CD4-positive, alpha-beta T cell (primary cell): ENCODE results near the gene COL4A6. TPM values are rescaled to one million over a fixed set of nuclear protein-coding genes. Genes with fewer than 3 reads are reported as not detected.

Experiments used
- ATAC-seq: fragments of 200-7000 bp; cut with Tn5 transposase; one replicate; pipeline ENCODE4 v1.10.0; 2022; ENCODE audit warnings: mild to moderate bottlenecking; ENCODE audit not compliant: poor library complexity
- CTCF ChIA-PET: fragments of 350-600 bp; sonication (Branson Sonifier 250); formaldehyde crosslinking; loops from one replicate; lab custom pipeline; 2021; ENCODE audit warnings: antibody characterized with exemption, inconsistent platforms; lab: Charles Lee
- POLR2A ChIA-PET: fragments of 350-600 bp; sonication (Branson Sonifier 250); formaldehyde crosslinking; loops from one replicate; lab custom pipeline; 2021; ENCODE audit warnings: antibody characterized with exemption, inconsistent platforms; lab: Charles Lee
- DNase-seq, 14 experiments: peaks; one replicate each; pipeline ENCODE4 v3.0.0-alpha.2; 2013 to 2020; ENCODE audit warnings: mixed read lengths in 2 of 14
- H3K27ac ChIP-seq, 2 donors: one replicate each; pipeline versions ENCODE4 v1.5.1 to v1.7.0; 2013; ENCODE audit warnings: low read length in 2 of 2, low read depth in 1 of 2, mild to moderate bottlenecking in 1 of 2
- H3K27me3 ChIP-seq, 2 experiments: 1 replicate in 1 of 2; 2 replicates in 1 of 2; pipeline versions ENCODE4 v1.6.1 to v1.7.0; 2013; ENCODE audit warnings: low read length in 2 of 2, control low read depth in 1 of 2, mild to moderate bottlenecking in 1 of 2, moderate library complexity in 1 of 2; ENCODE audit not compliant: insufficient read depth in 2 of 2, control insufficient read depth in 1 of 2
- H3K36me3 ChIP-seq: one replicate; pipeline ENCODE4 v1.6.1; 2013; ENCODE audit warnings: low read length, control low read depth; ENCODE audit not compliant: insufficient read depth
- H3K4me1 ChIP-seq: one replicate; pipeline ENCODE4 v1.6.1; 2013; ENCODE audit warnings: low read length, control low read depth; ENCODE audit not compliant: insufficient read depth
- H3K4me3 ChIP-seq: one replicate; pipeline ENCODE4 v1.5.1; 2013; ENCODE audit warnings: mild to moderate bottlenecking, low read length, moderate library complexity
- H3K9me3 ChIP-seq, 2 experiments: 1 replicate in 1 of 2; 2 replicates in 1 of 2; pipeline versions ENCODE4 v1.6.1 to v1.7.0; 2013; ENCODE audit warnings: low read length in 2 of 2, mild to moderate bottlenecking in 2 of 2, control low read depth in 1 of 2, moderate library complexity in 1 of 2; ENCODE audit not compliant: control insufficient read depth in 1 of 2, insufficient read depth in 1 of 2
- H3K27ac Mint-ChIP-seq: one replicate; pipeline ENCODE4 v1.8.0; 2020; ENCODE audit warnings: mixed read lengths
- H3K27me3 Mint-ChIP-seq: one replicate; pipeline ENCODE4 v1.8.0; 2021; ENCODE audit warnings: mixed read lengths
- H3K36me3 Mint-ChIP-seq: one replicate; pipeline ENCODE4 v1.8.0; 2021; ENCODE audit warnings: low read depth, mixed read lengths
- H3K4me1 Mint-ChIP-seq: one replicate; pipeline ENCODE4 v1.8.0; 2021; ENCODE audit warnings: low read depth, mixed read lengths
- H3K4me3 Mint-ChIP-seq: one replicate; pipeline ENCODE4 v1.8.0; 2020; ENCODE audit warnings: mild to moderate bottlenecking, mixed read lengths
- H3K9me3 Mint-ChIP-seq: one replicate; pipeline ENCODE4 v1.8.0; 2020; ENCODE audit warnings: mixed read lengths
- intact Hi-C, 2 experiments: fragments of 100-400 bp; cut with DNase I in 1 of 2; cut with micrococcal nuclease in 1 of 2; formaldehyde crosslinking; loops; one replicate each; pipeline versions ENCODE4 v1.15.1 to v1.9.0; 2023 to 2025; cut with DNase I, micrococcal nuclease
- total RNA-seq, 174 experiments: library from RNA in 2 of 174; stranded (reverse) in 2 of 174; gene quantifications; one replicate each; pipeline ENCODE4 v1.2.3 and lab custom pipeline; 2021 to 2026
- TF ChIP-seq, protein P1 (sequence below): fragments of 200-600 bp; IDR thresholded peaks from one replicate; pipeline ENCODE4 v1.8.0; 2022; ENCODE audit warnings: antibody characterized with exemption, mild to moderate bottlenecking

Gene COL4A6
- total RNA-seq, 2 experiments from 2014 or later, result not detected

DNA sequence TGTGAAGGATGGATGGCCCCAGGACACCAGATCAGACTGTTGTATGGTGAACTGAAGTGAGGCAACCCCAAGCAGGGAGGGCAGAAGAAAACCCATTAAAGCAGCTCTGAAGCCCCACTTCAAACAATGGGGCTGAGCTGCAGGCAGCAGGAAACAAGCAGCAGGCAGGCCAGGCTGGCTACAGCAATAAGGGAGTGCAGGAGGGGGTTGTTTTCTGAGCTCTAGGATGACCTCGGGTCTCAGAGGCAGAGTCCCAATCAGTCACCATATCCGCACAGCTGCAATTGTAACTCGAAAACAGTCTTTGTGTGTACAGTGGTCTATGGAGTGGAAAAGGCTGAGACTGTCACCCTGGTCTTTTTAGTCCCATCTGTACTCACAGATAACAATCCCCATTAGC lies 90.4 kb downstream of the COL4A6 start:
- Mint-ChIP-seq H3K27ac (no peak overlapping the region), H3K4me1 (no peaks in the 10 kb centered on the region), H3K27me3 (no peaks in the 10 kb centered on the region), H3K4me3 (no peak overlapping the region), H3K9me3 (no peaks in the 10 kb centered on the region), H3K36me3 (no peaks in the 10 kb centered on the region)
- H3K9me3 ChIP-seq, result no peaks in the 10 kb centered on the region
- H3K4me1 ChIP-seq, result no peaks in the 10 kb centered on the region
- DNase-seq (no peak), ATAC-seq (no peak)
- intact Hi-C loops, result no loop called here
- POLR2A ChIA-PET, result no interaction called here
- no peak overlapping the region for H3K27ac ChIP-seq
- no peaks in the 10 kb centered on the region for H3K27me3 ChIP-seq
- TF ChIP-seq, protein P1, sequence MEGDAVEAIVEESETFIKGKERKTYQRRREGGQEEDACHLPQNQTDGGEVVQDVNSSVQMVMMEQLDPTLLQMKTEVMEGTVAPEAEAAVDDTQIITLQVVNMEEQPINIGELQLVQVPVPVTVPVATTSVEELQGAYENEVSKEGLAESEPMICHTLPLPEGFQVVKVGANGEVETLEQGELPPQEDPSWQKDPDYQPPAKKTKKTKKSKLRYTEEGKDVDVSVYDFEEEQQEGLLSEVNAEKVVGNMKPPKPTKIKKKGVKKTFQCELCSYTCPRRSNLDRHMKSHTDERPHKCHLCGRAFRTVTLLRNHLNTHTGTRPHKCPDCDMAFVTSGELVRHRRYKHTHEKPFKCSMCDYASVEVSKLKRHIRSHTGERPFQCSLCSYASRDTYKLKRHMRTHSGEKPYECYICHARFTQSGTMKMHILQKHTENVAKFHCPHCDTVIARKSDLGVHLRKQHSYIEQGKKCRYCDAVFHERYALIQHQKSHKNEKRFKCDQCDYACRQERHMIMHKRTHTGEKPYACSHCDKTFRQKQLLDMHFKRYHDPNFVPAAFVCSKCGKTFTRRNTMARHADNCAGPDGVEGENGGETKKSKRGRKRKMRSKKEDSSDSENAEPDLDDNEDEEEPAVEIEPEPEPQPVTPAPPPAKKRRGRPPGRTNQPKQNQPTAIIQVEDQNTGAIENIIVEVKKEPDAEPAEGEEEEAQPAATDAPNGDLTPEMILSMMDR, result no peak
- H3K4me3 ChIP-seq, result no peak overlapping the region
- CTCF ChIA-PET, result no interaction called here
- H3K36me3 ChIP-seq, result no peaks in the 10 kb centered on the region

DNA sequence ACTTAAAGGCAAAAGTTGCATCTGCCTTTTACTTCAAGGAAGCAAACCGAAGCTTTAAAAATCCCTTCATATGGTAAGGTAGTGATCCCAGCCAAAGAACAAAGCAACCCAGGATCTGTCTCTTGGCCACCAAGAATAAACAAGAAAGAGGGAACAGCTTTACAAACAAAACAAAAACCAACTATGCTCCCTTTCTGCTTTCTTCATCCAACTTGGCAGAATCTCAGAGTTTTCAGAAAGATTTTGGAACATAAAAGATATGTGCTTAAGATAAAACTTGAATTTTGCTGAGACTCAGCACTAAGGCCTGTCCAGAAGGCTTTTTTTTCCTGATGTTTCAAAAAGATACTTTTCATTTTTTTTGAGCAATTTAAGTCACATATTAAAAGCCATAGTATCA lies 94.0 kb downstream of the COL4A6 start:
- Histone ChIP-seq H3K27me3 (no peaks in the 10 kb centered on the region), H3K36me3 (no peaks in the 10 kb centered on the region), H3K4me1 (no peaks in the 10 kb centered on the region), H3K9me3 (no peaks in the 10 kb centered on the region), H3K27ac (no peak overlapping the region), H3K4me3 (no peak overlapping the region)
- intact Hi-C loops, result no loop called here
- no peak overlapping the region for H3K27ac Mint-ChIP-seq
- POLR2A ChIA-PET, result no interaction called here
- no peak for DNase-seq
- no peaks in the 10 kb centered on the region for H3K27me3 Mint-ChIP-seq
- no peaks in the 10 kb centered on the region for H3K9me3 Mint-ChIP-seq
- H3K4me3 Mint-ChIP-seq, result no peak overlapping the region
- CTCF ChIA-PET, result no interaction called here
- TF ChIP-seq, protein P1, result no peak
- no peaks in the 10 kb centered on the region for H3K4me1 Mint-ChIP-seq
- no peaks in the 10 kb centered on the region for H3K36me3 Mint-ChIP-seq
- no peak for ATAC-seq

DNA sequence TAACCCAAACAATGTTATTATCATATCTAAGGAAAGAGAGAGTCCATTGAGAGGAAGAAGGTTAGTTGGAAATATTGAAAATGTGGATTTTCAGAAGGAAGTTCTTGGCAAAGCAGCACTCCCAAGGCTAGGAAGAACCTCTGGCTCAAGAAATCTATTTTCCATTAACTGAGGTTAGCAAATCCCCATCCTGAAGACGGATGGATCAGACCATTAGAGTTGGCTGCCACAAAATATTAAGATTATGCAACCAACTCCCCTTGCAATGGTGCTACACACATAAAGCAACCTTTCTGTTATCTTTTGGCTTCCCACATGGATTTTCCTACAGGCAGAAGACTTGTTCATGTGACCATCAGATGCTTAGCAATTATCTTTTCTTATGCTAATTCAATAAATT lies 96.3 kb downstream of the COL4A6 start:
- ATAC-seq (no peak), DNase-seq (no peak)
- TF ChIP-seq, protein P1, result no peak
- CTCF ChIA-PET, result no interaction called here
- H3K27me3 ChIP-seq, result no peaks in the 10 kb centered on the region
- Mint-ChIP-seq H3K27me3 (no peaks in the 10 kb centered on the region), H3K36me3 (no peaks in the 10 kb centered on the region), H3K4me1 (no peaks in the 10 kb centered on the region), H3K9me3 (no peaks in the 10 kb centered on the region), H3K27ac (no peak overlapping the region), H3K4me3 (no peak overlapping the region)
- no peak overlapping the region for H3K27ac ChIP-seq
- H3K4me1 ChIP-seq, result no peaks in the 10 kb centered on the region
- POLR2A ChIA-PET, result no interaction called here
- no peak overlapping the region for H3K4me3 ChIP-seq
- intact Hi-C loops, result no loop called here
- H3K36me3 ChIP-seq, result no peaks in the 10 kb centered on the region
- no peaks in the 10 kb centered on the region for H3K9me3 ChIP-seq
